ENCODE data around the gene DNAH6. TPM values are rescaled to one million over a fixed set of nuclear protein-coding genes. Genes with fewer than 3 reads are reported as not detected.

Gene DNAH6
- total and polyA plus RNA-seq, 2 of the 8 experiments (the other 6 are each of a cell fraction or from before 2014, with no cell fraction given), result 0.06 to 0.43 TPM

- Histone ChIP-seq H3K18ac (ENCODE audit: extremely low read depth, low read length) (no peak overlapping the region), H4K8ac (ENCODE audit: extremely low read depth, insufficient read depth, low read length) (no peak overlapping the region), H3K27me3 (replicated peaks in 1 of 4; ENCODE audit: control insufficient read depth in 3 of 4, extremely low read depth in 1 of 4, insufficient read depth in 3 of 4, low read length in 3 of 4) (no peaks in the 10 kb centered on the region; a peak in 1 of 7 replicates), H3K4ac (replicated peaks; ENCODE audit: insufficient read length, low read depth, low read length) (no peak overlapping the region), H3K4me1 (replicated peaks in 1 of 4; ENCODE audit: control insufficient read depth in 3 of 4, insufficient read depth in 4 of 4, low read length in 3 of 4) (no peaks in the 10 kb centered on the region), H2BK5ac (ENCODE audit: low read depth, low read length) (no peak overlapping the region), H3K23me2 (ENCODE audit: low read depth, low read length) (no peaks in the 10 kb centered on the region), H2BK15ac (ENCODE audit: low read length) (no peak overlapping the region), H2BK12ac (ENCODE audit: low read depth, low read length) (no peak overlapping the region), H3K27ac (ENCODE audit: low read depth, low read length) (no peak overlapping the region), H2BK20ac (ENCODE audit: low read length) (no peak overlapping the region), H4K5ac (ENCODE audit: insufficient read length, low read depth, low read length) (no peak overlapping the region), H3K14ac (ENCODE audit: insufficient read length) (no peak overlapping the region), H3K9me3 (ENCODE audit: insufficient read depth in 2 of 2, low read depth in 1 of 2, low read length in 1 of 2) (peaks cover 5 to 10% of the 10 kb centered on the region in 2 experiments; a peak in 3 of 4 replicates), H3K9ac (replicated peaks in 1 of 4; ENCODE audit: extremely low read depth in 1 of 4, low read depth in 3 of 4, low read length in 3 of 4) (no peak overlapping the region), H3K4me2 (ENCODE audit: insufficient read depth in 1 of 2, low read depth in 2 of 2, low read length in 2 of 2) (no peak overlapping the region), H2AK5ac (ENCODE audit: low read depth, low read length) (no peak overlapping the region), H4K91ac (replicated peaks; ENCODE audit: insufficient read length, low read length) (no peak overlapping the region), H2BK120ac (replicated peaks; ENCODE audit: low read depth, low read length) (no peak overlapping the region), H2AFZ (ENCODE audit: low read length) (no peak overlapping the region), H3K56ac (replicated peaks; ENCODE audit: insufficient read length, low read depth, low read length) (no peak overlapping the region), H3K79me1 (ENCODE audit: low read depth, low read length) (no peaks in the 10 kb centered on the region), H3K23ac (ENCODE audit: insufficient read length) (no peak overlapping the region), H3K79me2 (ENCODE audit: control insufficient read depth in 1 of 2, insufficient read depth in 2 of 2, low read length in 2 of 2) (no peaks in the 10 kb centered on the region), H3K36me3 (ENCODE audit: control insufficient read depth in 2 of 4, insufficient read depth in 4 of 4, low read length in 3 of 4) (no peaks in the 10 kb centered on the region), H4K20me1 (replicated peaks in 1 of 2; ENCODE audit: control insufficient read depth in 1 of 2, insufficient read depth in 2 of 2, low read length in 2 of 2) (no peaks in the 10 kb centered on the region), H3K4me3 (ENCODE audit: extremely low read depth in 1 of 4, insufficient read depth in 2 of 4, low read depth in 3 of 4, low read length in 4 of 4) (no peak overlapping the region)
- 98% methylated on average over 2 of the region's 2 CpGs; no CpG with 5 or more reads in 1 of the 2 experiments for WGBS, 2 experiments (ENCODE audit: extremely low coverage in 1 of 2, insufficient coverage in 1 of 2, insufficient read length in 1 of 2, insufficient replicate concordance in 2 of 2, low coverage in 1 of 2, low lambda C conversion rate in 2 of 2, missing lambda C conversion rate in 1 of 2)
- CTCF ChIA-PET (ENCODE audit: partially characterized antibody), result interaction anchor here (0.9 to 2.1 kb wide), 3 partner anchors 36 to 223 kb away, joined by 3 to 5 read pairs (median 4); no protein-coding TSS in a partner anchor
- POLR2A ChIA-PET (ENCODE audit: partially characterized antibody), result no interaction called here
- DNase-seq (ENCODE audit: low read depth in 1 of 2, low spot score in 2 of 2) (no peak), FAIRE-seq (no peak)
- TF ChIP-seq KDM4A (IDR thresholded peaks at IDR 0.05; ENCODE audit: low read depth, low read length, severe bottlenecking), result no peak
- TF ChIP-seq EGR1 (IDR thresholded peaks at IDR 0.05; ENCODE audit: borderline replicate concordance, low read depth, low read length), result no peak
- TF ChIP-seq KDM1A (IDR thresholded peaks at IDR 0.05; ENCODE audit: borderline replicate concordance, low read length), result no peak
- TF ChIP-seq JUN (IDR thresholded peaks at IDR 0.05; ENCODE audit: low read depth, low read length), result no peak
- no peak for TF ChIP-seq GABPA (IDR thresholded peaks at IDR 0.05; ENCODE audit: borderline replicate concordance, insufficient read depth, low read length)
- no peak for TF ChIP-seq USF2 (IDR thresholded peaks at IDR 0.05; ENCODE audit: low read length)
- no peak for TF ChIP-seq TEAD4 (IDR thresholded peaks at IDR 0.05; ENCODE audit: low read depth, low read length)
- TF ChIP-seq TCF12 (IDR thresholded peaks at IDR 0.05; ENCODE audit: low read depth, low read length), result no peak
- TF ChIP-seq SUZ12 (IDR thresholded peaks at IDR 0.05; ENCODE audit: low read length), result no peak
- no peak for TF ChIP-seq FOSL1 (IDR thresholded peaks at IDR 0.05; ENCODE audit: insufficient read depth, low read depth, low read length)
Measured at GRCh38 chr2:84705858-84706257, 189.6 kb downstream of the DNAH6 start.
